ENCODE measurements around the gene NHSL1. TPM values are rescaled to one million over a fixed set of nuclear protein-coding genes. Genes with fewer than 3 reads are reported as not detected.

Gene NHSL1
- polyA plus RNA-seq, 3 donors = 0.06 to 2.8 (median 0.51) TPM

- peaks cover 0 to 1% (median 0%) of the 10 kb centered on the region in 7 donors for H3K9me3 Mint-ChIP-seq
- 1% methylated on average over 27 of the region's 35 CpGs for WGBS (ENCODE audit: insufficient coverage)
- Histone ChIP-seq H3K4me1 (ENCODE audit: control insufficient read depth in 1 of 2, insufficient read depth in 2 of 2, low read length in 2 of 2) (peaks cover 30 to 61% of the 10 kb centered on the region in 2 donors), H3K27ac (ENCODE audit: low read depth in 1 of 2, low read length in 2 of 2) (peak overlapping the region; percentile 76 to 92), H2AFZ (ENCODE audit: insufficient read depth, low read depth, low read length, poor library complexity, severe bottlenecking) (peak overlapping the region; percentile 90), H3K9ac (ENCODE audit: insufficient read depth, low read length, poor library complexity, severe bottlenecking) (peak overlapping the region; percentile 83), H4K20me1 (ENCODE audit: insufficient read depth, low read length) (peaks cover 4% of the 10 kb centered on the region), H3K27me3 (ENCODE audit: control insufficient read depth in 2 of 2, insufficient read depth in 2 of 2, low read length in 2 of 2) (no peaks in the 10 kb centered on the region), H3K36me3 (replicated peaks in 1 of 2; ENCODE audit: control insufficient read depth in 1 of 2, insufficient read depth in 2 of 2, low read length in 2 of 2) (peaks cover 25 to 40% of the 10 kb centered on the region in 2 donors), H3K4me3 (replicated peaks in 1 of 3; ENCODE audit: low read depth in 2 of 3, low read length in 3 of 3) (peak overlapping the region; percentile 50 to 95 (median 87)), H3K9me3 (replicated peaks in 1 of 2; ENCODE audit: control insufficient read depth in 1 of 2, insufficient read depth in 1 of 2, low read length in 2 of 2) (no peaks in the 10 kb centered on the region), H3K79me2 (ENCODE audit: insufficient read depth, low read length) (peaks cover 58% of the 10 kb centered on the region), H3K4me2 (replicated peaks; ENCODE audit: extremely low read depth, low read length, poor library complexity, severe bottlenecking) (peak overlapping the region; percentile 99)
- H3K4me3 Mint-ChIP-seq = peak overlapping the region; percentile 91 to 94
- intact Hi-C loops (cut with micrococcal nuclease) = loop anchor here in 1 of 2 donors (10.0 kb wide), 1 partner anchor 370 kb away; the partner anchor contains the start of gene CCDC28A
- peaks cover 49% of the 10 kb centered on the region for H3K4me1 Mint-ChIP-seq
- peak; percentile 7 to 31 (median 24) for DNase-seq
- H3K27me3 Mint-ChIP-seq (ENCODE audit: low read depth in 3 of 3) = peaks cover 0 to 2% (median 0%) of the 10 kb centered on the region in 3 donors
- H3K27ac Mint-ChIP-seq = peak overlapping the region; percentile 83 to 94 (median 92)
- no peak for TF ChIP-seq CTCF (IDR thresholded peaks at IDR 0.05)
- H3K36me3 Mint-ChIP-seq = peaks cover 37 to 43% of the 10 kb centered on the region in 2 donors
These were observed 94.5 kb downstream of the NHSL1 start for GRCh38 chr6:138404666-138405337.

- H3K4me3 Mint-ChIP-seq = peak within 1 kb of the TSS; percentile 91 to 94
- H3K4me1 Mint-ChIP-seq = peaks cover 42% of the 10 kb centered on the region
- H3K9me3 Mint-ChIP-seq = peaks cover 0 to 1% (median 0%) of the 10 kb centered on the region in 7 donors
- peak; percentile 45 for TF ChIP-seq CTCF (IDR thresholded peaks at IDR 0.05)
- Histone ChIP-seq H3K4me1 (ENCODE audit: control insufficient read depth in 1 of 2, insufficient read depth in 2 of 2, low read length in 2 of 2) (peaks cover 22 to 53% of the 10 kb centered on the region in 2 donors), H2AFZ (ENCODE audit: insufficient read depth, low read depth, low read length, poor library complexity, severe bottlenecking) (peak within 1 kb of the TSS; percentile 90), H3K9me3 (replicated peaks in 1 of 2; ENCODE audit: control insufficient read depth in 1 of 2, insufficient read depth in 1 of 2, low read length in 2 of 2) (no peaks in the 10 kb centered on the region), H3K27ac (ENCODE audit: low read depth in 1 of 2, low read length in 2 of 2) (peak within 1 kb of the TSS; percentile 76 to 92), H3K79me2 (ENCODE audit: insufficient read depth, low read length) (peaks cover 54% of the 10 kb centered on the region), H3K9ac (ENCODE audit: insufficient read depth, low read length, poor library complexity, severe bottlenecking) (peak within 1 kb of the TSS; percentile 83), H4K20me1 (ENCODE audit: insufficient read depth, low read length) (peaks cover 4% of the 10 kb centered on the region), H3K4me2 (replicated peaks; ENCODE audit: extremely low read depth, low read length, poor library complexity, severe bottlenecking) (peak within 1 kb of the TSS; percentile 99), H3K36me3 (replicated peaks in 1 of 2; ENCODE audit: control insufficient read depth in 1 of 2, insufficient read depth in 2 of 2, low read length in 2 of 2) (peaks cover 22 to 33% of the 10 kb centered on the region in 2 donors), H3K4me3 (replicated peaks in 1 of 3; ENCODE audit: low read depth in 2 of 3, low read length in 3 of 3) (peak within 1 kb of the TSS; percentile 50 to 95 (median 87)), H3K27me3 (ENCODE audit: control insufficient read depth in 2 of 2, insufficient read depth in 2 of 2, low read length in 2 of 2) (no peaks in the 10 kb centered on the region)
- intact Hi-C loops (cut with micrococcal nuclease) = loop anchor here in 1 of 2 donors (10.0 kb wide), 1 partner anchor 371 kb away; the partner anchor contains the start of gene CCDC28A
- DNase-seq = peak; percentile 69 to 73 (median 73)
- peaks cover 29 to 35% of the 10 kb centered on the region in 2 donors for H3K36me3 Mint-ChIP-seq
- under 1% methylated on average over 82 of the region's 92 CpGs for WGBS (ENCODE audit: insufficient coverage)
- H3K27me3 Mint-ChIP-seq (ENCODE audit: low read depth in 3 of 3) = peaks cover 0 to 2% (median 0%) of the 10 kb centered on the region in 3 donors
- peak within 1 kb of the TSS; percentile 83 to 94 (median 92) for H3K27ac Mint-ChIP-seq
These were observed 95.3 kb downstream of the NHSL1 start, which contains the start of gene HEBP2 for GRCh38 chr6:138403801-138404665. Gene HEBP2, plus strand, starts transcription at chr6:138404223. Its CDS starts 273 bp downstream, at chr6:138404496.
